Activated CD4-positive, alpha-beta T cell treated with anti-CD3 and anti-CD28 coated beads, Interleukin-10, Interleukin-2, amounts not matched to agents 100 ng/mL and 50 ng/mL, durations not matched to agents 16 hours and 8 hours (primary cell): ENCODE measurements around the gene IGLL1.

Experiments
- DNase-seq: peaks from one replicate; pipeline ENCODE4 v3.0.0-alpha.2; 2020

IGLL1 gene

DNA sequence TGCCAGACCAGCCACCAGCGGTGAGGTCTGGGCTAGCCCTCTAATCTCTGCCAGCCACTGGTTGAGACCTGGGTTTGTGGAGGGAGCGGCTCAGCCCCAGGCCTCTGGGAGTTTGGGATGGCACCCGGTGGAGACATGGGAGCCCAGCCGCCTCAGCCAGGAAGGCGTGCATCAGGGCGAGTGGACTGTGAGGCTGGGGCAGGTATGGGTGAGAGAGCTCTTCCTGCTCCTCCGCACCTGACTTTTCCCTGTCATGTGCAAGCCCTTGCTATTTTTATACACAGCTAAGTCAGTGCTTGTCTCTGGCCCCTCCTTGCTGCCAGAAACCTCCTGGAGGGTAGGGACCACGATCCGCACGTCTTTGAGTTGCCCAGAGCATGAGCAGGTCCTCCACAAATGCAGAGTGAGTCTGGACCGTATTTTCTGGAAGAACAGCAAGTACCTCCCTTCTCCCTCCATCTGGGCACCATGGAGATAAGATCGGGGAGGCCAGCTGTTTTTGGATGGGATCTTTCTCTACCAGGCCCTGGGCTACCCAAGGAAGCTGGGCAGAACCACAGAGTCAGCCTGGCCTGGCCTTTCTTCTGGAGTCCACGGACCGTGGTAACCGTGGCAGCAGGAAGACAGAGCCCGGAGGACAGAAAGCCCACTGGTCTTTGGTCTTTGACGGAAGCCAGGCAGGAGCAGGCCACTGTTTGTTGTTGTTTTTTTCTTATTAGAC, 53.3 kb downstream of the IGLL1 start:
- DNase-seq = no peak

DNA sequence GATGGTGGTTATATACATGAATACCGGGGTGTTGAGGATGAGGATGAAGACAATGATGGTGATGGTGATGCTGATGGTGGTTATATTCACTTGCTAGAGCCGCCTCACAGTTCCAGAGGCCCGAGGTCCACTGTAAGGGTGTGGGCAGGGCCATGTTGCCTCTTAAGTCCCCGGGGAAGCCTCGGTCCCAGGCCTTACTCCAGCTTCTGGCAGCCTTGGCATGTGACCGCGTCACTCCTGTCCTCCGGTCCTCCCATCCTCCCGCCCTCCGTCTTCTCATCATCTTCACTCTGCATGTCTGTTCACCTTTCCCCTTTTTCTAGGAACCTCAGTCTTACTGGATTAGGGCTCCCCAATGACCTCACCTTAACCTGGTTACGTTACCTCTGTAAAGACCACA, 54.6 kb downstream of the IGLL1 start:
- no peak for DNase-seq

GRCh38 chr22:23524226-23524625, 55.9 kb downstream of the IGLL1 start:
- DNase-seq = no peak

DNA sequence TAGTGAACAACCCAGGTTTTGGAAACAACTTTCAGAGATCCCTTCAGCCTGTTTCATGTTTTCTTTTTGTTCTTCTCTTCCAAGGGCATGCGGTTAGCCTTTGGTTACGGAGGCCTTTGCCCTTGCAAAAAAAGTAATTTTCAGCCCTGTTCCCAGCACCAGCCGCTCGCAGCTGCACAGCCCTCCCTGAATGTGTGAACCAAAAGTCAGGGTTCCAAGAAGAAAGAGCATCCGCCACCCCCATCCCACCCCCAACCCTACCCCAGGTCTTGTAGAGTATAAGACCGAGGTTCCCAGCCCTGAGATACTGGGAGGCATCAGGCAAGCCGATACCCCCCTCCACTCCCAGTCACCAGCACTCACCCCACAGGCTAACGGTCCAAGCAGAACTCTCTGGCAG, 56.4 kb downstream of the IGLL1 start:
- no peak for DNase-seq
